Mucosa of gallbladder (tissue), 1 donor: ENCODE results near the gene NEUROD6. TPM values are rescaled to one million over a fixed set of nuclear protein-coding genes. Genes with fewer than 3 reads are reported as not detected.

ENCODE experiments used
- total RNA-seq: library from RNA; stranded (reverse); gene quantifications from one replicate; pipeline ENCODE4 v1.2.1, GENCODE V29; 2021
- donor health status: DM: no; HTN: no; CAD: no.

Gene NEUROD6
- total RNA-seq, 1 donor from 2014 or later = not detected

Other genes starting within 250 kb of the NEUROD6 start
- gene ITPRID1, start 173.4 kb upstream of the NEUROD6 start, total RNA-seq = 0.43 TPM